CD4-positive, alpha-beta T cell treated with Interleukin-17A for 1 hour (primary cell): ENCODE results near the gene SPDYE1.
"Not testable (repeated sequence)": the region's sequence is repeated elsewhere in the genome, so short reads cannot be mapped to it uniquely, and the experiment has no call there.

Experiments used
- DNase-seq: peaks from one replicate; pipeline ENCODE4 v3.0.0-alpha.2; 2020

SPDYE1 gene

GRCh38 chr7:43997532-43997931 lies at the start of gene SPDYE1:
Gene SPDYE1 (plus strand): TSS chr7:43997897. CDS start chr7:43999950, 2,053 bp downstream.
- not testable (repeated sequence) for DNase-seq

DNA sequence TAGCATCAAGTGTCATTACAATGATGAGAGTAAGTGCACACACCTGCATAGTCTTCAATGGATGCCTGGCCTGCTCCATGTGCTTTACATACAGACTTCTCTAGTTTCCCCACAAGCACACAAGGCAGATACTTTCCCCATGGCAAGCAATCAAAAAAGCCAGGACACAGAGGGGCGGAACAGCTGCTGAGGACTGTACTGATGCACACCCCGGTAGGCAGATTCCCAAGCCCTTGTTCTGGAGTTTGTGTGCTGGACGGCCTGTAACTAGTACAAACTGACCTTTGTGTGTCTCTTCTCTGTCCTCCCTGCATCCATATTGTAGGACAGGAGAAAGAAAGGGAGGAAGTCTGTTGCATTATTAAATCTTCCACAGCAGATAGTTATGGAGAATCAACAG lies 45.7 kb upstream of the SPDYE1 start:
- DNase-seq: no peak

GRCh38 chr7:43953071-43953470 lies 44.6 kb upstream of the SPDYE1 start:
- DNase-seq: no peak

DNA sequence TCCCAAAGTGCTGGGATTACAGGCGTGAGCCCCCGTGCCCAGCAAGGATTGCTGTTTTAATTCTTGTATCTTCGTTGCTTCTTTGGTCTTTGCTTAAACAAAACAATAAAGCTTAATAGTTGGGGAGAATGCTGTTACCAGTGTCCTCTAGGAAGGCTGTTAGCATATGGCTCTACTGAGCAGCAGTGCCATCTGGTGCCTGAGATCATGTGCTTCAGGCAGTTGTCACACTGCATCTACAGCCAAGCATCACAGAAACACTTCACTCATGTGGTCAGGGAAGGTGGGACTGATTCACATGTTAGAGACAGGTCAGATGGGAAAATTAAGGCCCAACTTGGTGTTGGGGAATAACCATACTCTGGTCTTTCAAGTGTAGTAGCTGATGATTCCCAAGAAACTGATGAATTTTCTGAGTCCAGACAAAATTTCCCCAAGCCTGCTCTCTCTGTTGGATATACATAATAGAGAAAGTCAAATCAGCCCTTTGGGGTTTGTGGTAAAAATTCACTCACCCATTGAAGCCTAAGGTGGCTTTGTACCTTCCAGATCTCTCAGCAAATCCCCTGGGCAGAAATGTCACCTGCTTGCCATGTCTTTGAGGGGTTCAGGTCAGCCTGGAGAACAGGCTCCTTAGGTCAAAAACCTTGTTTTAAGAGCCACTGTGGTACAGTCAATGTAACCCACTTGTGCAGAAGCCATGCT lies 43.0 kb upstream of the SPDYE1 start:
- peak; percentile 17 for DNase-seq

DNA sequence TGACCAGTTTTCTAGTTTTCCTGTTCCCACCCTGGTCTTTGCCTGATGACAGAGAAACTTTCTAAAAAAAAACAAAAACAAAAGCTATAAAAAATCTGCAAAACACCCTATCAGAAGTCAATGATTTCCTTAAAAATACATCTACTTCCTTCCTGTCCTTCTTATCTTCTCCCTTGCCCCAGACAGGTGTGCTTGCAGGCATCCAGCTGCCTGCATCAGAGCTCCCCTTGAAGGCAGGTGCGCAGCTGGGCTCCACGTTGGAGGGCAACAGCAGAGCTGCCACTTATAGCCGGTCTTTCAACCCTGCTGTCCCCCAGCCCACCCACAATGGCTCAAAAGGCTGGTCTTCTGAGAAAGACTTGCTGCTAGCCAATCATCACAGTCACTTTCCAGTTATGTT lies 41.7 kb upstream of the SPDYE1 start:
- DNase-seq: no peak

GRCh38 chr7:43960933-43961332 lies 36.8 kb upstream of the SPDYE1 start:
- DNase-seq: no peak

DNA sequence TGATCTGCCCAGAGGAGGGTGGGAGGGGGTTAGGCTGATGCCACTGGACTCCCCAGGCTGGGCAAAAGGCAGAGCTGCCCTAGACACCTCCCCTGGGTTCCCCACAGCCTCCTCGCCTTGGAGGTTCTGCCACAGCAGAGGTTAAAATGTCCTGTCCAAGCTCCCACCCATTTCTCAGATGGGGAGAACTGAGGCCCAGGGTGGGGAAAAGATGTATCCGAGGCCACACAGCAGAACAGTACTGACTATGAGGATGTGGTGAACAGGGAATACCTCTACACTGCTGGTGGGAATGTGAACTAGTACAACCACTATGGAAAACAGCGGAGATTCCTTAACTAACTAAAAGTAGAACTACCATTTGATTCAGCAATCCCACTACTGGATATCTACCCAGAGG lies 31.3 kb upstream of the SPDYE1 start:
- not testable (repeated sequence) for DNase-seq

GRCh38 chr7:43968172-43969040 lies 29.3 kb upstream of the SPDYE1 start:
- not testable (repeated sequence) for DNase-seq

- DNase-seq: not testable (repeated sequence)
Observed at GRCh38 chr7:43969586-43969985, 28.1 kb upstream of the SPDYE1 start.

GRCh38 chr7:43970698-43971097 lies 27.0 kb upstream of the SPDYE1 start:
- DNase-seq: not testable (repeated sequence)

DNA sequence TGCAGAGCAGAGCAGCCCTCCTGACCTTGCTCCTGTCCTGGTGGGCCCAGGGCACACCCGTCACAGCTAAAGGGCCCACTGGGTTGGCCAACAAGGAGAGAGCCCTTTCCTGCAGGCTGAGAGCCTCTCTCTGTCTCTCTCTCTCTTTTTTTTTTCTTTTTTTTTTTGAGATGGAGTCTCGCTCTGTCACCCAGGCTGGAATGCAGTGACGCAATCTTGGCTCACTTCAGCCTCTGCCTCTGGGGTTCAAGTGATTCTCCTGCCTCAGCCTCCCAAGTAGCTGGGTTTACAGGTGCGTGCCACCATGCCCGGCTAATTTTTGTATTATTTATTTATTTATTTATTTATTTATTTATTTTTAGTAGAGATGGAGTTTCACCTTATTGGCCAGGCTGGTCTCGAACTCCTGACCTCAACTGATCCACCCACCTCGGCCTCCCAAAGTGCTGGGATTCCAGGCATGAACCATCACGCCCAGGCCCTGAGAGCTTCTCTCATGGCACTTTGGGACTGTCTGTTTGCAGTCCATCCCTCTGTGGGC lies 23.6 kb upstream of the SPDYE1 start:
- DNase-seq: not testable (repeated sequence)

DNA sequence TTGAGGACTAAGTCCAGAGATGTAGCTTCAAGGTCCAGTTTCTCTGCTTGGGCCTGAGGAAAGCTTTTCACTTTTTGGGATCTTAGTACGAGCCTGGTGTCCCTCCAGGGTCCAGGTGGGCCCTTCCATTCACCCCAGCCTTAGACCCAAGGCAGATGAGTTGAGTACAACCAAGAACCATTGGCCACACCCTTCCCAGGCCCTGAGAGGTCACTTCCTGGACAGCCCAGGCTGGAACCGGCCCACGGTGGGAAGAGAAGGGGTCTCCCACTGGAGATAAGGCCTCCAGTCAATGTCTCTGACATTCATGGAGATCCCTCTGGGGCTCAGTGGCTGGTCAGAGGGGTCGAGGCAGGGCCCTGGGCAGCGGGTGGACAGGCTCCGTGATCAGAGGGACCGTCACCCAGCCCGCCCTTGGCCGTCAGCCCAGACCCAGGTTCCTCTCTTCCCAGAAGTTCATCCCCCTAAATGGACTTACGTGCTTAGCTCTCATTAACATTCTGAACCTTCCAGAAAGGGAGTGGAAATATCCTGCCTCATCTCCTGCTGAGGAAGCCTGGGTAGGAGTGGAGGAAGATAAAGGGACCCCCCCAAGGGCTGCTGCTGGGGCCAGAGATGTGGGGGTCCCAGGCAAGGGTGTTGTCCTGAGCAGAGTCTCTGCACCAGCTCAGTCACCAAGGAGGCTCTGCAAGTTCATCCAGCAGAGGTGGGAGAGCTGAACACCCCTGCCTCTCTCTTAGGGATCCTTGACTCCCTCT lies 22.8 kb upstream of the SPDYE1 start:
- not testable (repeated sequence) for DNase-seq

GRCh38 chr7:43977525-43977924 lies 20.2 kb upstream of the SPDYE1 start:
- no peak for DNase-seq

GRCh38 chr7:43978102-43978501 lies 19.6 kb upstream of the SPDYE1 start:
- DNase-seq: not testable (repeated sequence)

GRCh38 chr7:43982848-43983247 lies 14.8 kb upstream of the SPDYE1 start:
- not testable (repeated sequence) for DNase-seq

- peak; percentile 9 for DNase-seq
Observed at GRCh38 chr7:43983736-43984135, 14.0 kb upstream of the SPDYE1 start.

GRCh38 chr7:43985904-43986864 lies 11.5 kb upstream of the SPDYE1 start:
- DNase-seq: peak; percentile 88

DNA sequence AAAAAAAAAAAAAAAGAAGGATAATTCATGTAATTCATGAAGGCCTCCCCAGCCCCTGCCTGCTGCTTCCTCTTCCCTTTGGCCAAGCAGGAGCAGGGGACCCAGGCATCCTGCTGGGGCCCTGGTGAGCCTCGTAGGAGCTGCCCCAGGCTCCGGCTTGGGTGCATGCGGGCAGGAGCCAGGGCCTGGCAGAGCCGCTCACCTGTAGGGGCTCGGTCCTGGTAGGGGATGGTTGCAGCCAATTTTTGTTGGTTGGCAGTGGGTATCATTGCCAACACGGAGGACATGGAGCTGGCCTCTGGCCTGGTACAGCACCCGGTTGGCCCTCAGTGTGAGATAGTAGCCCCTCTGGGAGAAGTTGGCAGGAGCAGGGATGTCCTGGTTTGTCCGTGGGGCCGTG lies 10.2 kb upstream of the SPDYE1 start:
- DNase-seq: not testable (repeated sequence)

- DNase-seq: not testable (repeated sequence)
Observed at GRCh38 chr7:43990011-43990585, 7.6 kb upstream of the SPDYE1 start.

GRCh38 chr7:43990829-43991228 lies 6.9 kb upstream of the SPDYE1 start:
- not testable (repeated sequence) for DNase-seq

GRCh38 chr7:43992896-43993295 lies 4.8 kb upstream of the SPDYE1 start:
- DNase-seq: not testable (repeated sequence)
